HEK293 (cell line): ENCODE measurements around the gene TBC1D24.

Experiments used
- BCL11A ChIP-seq: fragments of 450-650 bp; formaldehyde crosslinking; IDR thresholded peaks from 2 replicates; pipeline ENCODE4 v1.5.1; 2016; ENCODE audit warnings: low read depth, missing biosample characterization, missing genetic modification characterization
- HOXD13 ChIP-seq: sonication (generic); formaldehyde crosslinking; IDR thresholded peaks from 2 replicates; pipeline ENCODE4 v1.8.0; 2022; ENCODE audit warnings: missing genetic modification reagents, borderline replicate concordance
- OSR2 ChIP-seq: fragments of 450-650 bp; formaldehyde crosslinking; IDR thresholded peaks from 2 replicates; pipeline ENCODE4 v1.5.1; 2016; ENCODE audit warnings: missing biosample characterization, missing genetic modification characterization
- YY2 ChIP-seq: fragments of 450-650 bp; formaldehyde crosslinking; IDR thresholded peaks from 2 replicates; pipeline ENCODE4 v1.5.1; 2016; ENCODE audit warnings: missing biosample characterization, missing genetic modification characterization
- ZBTB17 ChIP-seq: fragments of 450-650 bp; formaldehyde crosslinking; IDR thresholded peaks from 2 replicates; pipeline ENCODE4 v1.5.1; 2016; ENCODE audit warnings: missing biosample characterization, missing genetic modification characterization
- ZBTB8A ChIP-seq: fragments of 450-650 bp; formaldehyde crosslinking; IDR thresholded peaks from 2 replicates; pipeline ENCODE4 v1.5.1; 2016; ENCODE audit warnings: missing biosample characterization, missing genetic modification characterization
- ZNF157 ChIP-seq: fragments of 450-650 bp; formaldehyde crosslinking; IDR thresholded peaks from 2 replicates; pipeline ENCODE4 v1.5.1; 2016; ENCODE audit warnings: missing biosample characterization, missing genetic modification characterization
- ZNF223 ChIP-seq: fragments of 450-650 bp; formaldehyde crosslinking; IDR thresholded peaks from 2 replicates; pipeline ENCODE4 v1.5.1; 2016; ENCODE audit warnings: missing biosample characterization, missing genetic modification characterization
- ZNF23 ChIP-seq: fragments of 450-650 bp; formaldehyde crosslinking; IDR thresholded peaks from 2 replicates; pipeline ENCODE4 v1.5.1; 2016; ENCODE audit warnings: missing biosample characterization, missing genetic modification characterization, borderline replicate concordance
- ZNF324 ChIP-seq: fragments of 450-650 bp; formaldehyde crosslinking; IDR thresholded peaks from 2 replicates; pipeline ENCODE4 v1.5.1; 2016; ENCODE audit warnings: missing biosample characterization, missing genetic modification characterization
- ZNF394 ChIP-seq: fragments of 450-650 bp; formaldehyde crosslinking; IDR thresholded peaks from 2 replicates; pipeline ENCODE4 v1.5.1; 2016; ENCODE audit warnings: missing biosample characterization, missing genetic modification characterization, mild to moderate bottlenecking, moderate library complexity, borderline replicate concordance
- ZNF423 ChIP-seq: fragments of 450-650 bp; formaldehyde crosslinking; IDR thresholded peaks from 2 replicates; pipeline ENCODE4 v1.5.1; 2016; ENCODE audit warnings: missing biosample characterization, missing genetic modification characterization
- ZNF529 ChIP-seq: fragments of 450-650 bp; formaldehyde crosslinking; IDR thresholded peaks from 2 replicates; pipeline ENCODE4 v1.5.1; 2017; ENCODE audit warnings: missing genetic modification characterization, missing biosample characterization; ENCODE audit not compliant: insufficient replicate concordance
- ZNF560 ChIP-seq: fragments of 450-650 bp; formaldehyde crosslinking; IDR thresholded peaks from 2 replicates; pipeline ENCODE4 v1.5.1; 2017; ENCODE audit warnings: missing biosample characterization, missing genetic modification characterization, borderline replicate concordance
- ZNF585B ChIP-seq: fragments of 450-650 bp; formaldehyde crosslinking; IDR thresholded peaks from 2 replicates; pipeline ENCODE4 v1.5.1; 2016; ENCODE audit warnings: missing biosample characterization, missing genetic modification characterization
- ZNF600 ChIP-seq: fragments of 450-650 bp; formaldehyde crosslinking; IDR thresholded peaks from 2 replicates; pipeline ENCODE4 v1.5.1; 2016; ENCODE audit warnings: missing biosample characterization, missing genetic modification characterization
- ZNF677 ChIP-seq: fragments of 450-650 bp; IDR thresholded peaks from 2 replicates; pipeline ENCODE4 v1.5.0; 2018; ENCODE audit warnings: missing biosample characterization, mild to moderate bottlenecking, missing genetic modification characterization, moderate library complexity
- ZNF777 ChIP-seq: fragments of 450-650 bp; formaldehyde crosslinking; IDR thresholded peaks from 2 replicates; pipeline ENCODE4 v1.5.1; 2017; ENCODE audit warnings: missing biosample characterization, missing genetic modification characterization, borderline replicate concordance
- TF ChIP-seq, protein P1 (sequence below): fragments of 450-650 bp; formaldehyde crosslinking; IDR thresholded peaks from 2 replicates; pipeline ENCODE4 v1.5.1; 2016; ENCODE audit warnings: missing biosample characterization, missing genetic modification characterization
- TF ChIP-seq, protein P2 (sequence below): fragments of 450-650 bp; formaldehyde crosslinking; IDR thresholded peaks from 2 replicates; pipeline ENCODE4 v1.5.1; 2016; ENCODE audit warnings: missing biosample characterization, missing genetic modification characterization
- TF ChIP-seq, protein P3 (sequence below): fragments of 450-650 bp; formaldehyde crosslinking; IDR thresholded peaks from 2 replicates; pipeline ENCODE4 v1.5.1; 2017; ENCODE audit warnings: missing biosample characterization, mild to moderate bottlenecking, missing genetic modification characterization, moderate library complexity
- TF ChIP-seq, protein P4 (sequence below): fragments of 450-650 bp; formaldehyde crosslinking; IDR thresholded peaks from 2 replicates; pipeline ENCODE4 v1.5.1; 2016; ENCODE audit warnings: missing biosample characterization, missing genetic modification characterization
- TF ChIP-seq, protein P5 (sequence below): fragments of 450-650 bp; formaldehyde crosslinking; IDR thresholded peaks from 2 replicates; pipeline ENCODE4 v1.5.1; 2017; ENCODE audit warnings: missing biosample characterization, missing genetic modification characterization
- TF ChIP-seq, protein P6 (sequence below): fragments of 450-650 bp; formaldehyde crosslinking; IDR thresholded peaks from 2 replicates; pipeline ENCODE4 v1.5.1; 2016; ENCODE audit warnings: missing biosample characterization, missing genetic modification characterization
- TF ChIP-seq, protein P7 (sequence below): fragments of 450-650 bp; formaldehyde crosslinking; optimal IDR thresholded peaks from 2 replicates; pipeline ENCODE3; 2016; ENCODE audit warnings: missing biosample characterization, mild to moderate bottlenecking, missing genetic modification characterization

TBC1D24 gene

DNA sequence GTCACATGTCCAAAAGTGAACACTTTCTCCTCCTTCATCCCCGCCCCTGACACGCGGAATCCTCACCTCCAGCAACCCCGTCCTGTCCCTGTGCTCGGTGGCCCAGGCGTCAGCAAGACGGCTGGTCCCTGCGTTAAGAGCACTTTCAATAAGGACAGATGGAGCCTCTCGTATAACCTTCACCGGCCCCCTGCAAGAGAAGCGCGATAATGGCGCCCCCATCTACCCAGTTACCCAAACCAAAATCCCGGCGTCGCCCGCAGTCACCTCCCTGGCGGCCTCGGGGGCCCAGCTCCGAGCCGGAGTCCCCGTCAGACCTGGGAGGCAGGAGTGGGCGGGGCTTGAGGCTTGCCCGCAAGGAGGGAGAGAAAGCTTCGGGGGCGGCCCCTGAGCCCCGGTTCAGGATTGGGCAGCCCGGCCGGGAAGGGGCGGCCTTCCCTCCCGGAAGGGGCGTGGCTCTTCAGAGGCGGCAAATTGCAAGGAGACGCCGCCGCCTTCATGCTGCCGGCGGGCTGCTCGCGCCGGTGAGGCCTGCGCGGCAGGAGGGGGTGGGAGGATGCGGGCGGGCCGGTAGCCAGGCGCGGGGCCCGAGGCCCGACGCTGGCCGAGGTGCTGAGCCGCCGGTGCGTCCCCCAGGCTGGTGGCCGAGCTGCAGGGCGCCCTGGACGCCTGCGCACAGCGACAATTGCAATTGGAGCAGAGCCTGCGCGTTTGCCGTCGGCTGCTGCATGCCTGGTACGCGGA is 15.1 kb upstream of the TBC1D24 start, which contains the start of gene TEDC2 (continued):
- TF ChIP-seq, protein P1, sequence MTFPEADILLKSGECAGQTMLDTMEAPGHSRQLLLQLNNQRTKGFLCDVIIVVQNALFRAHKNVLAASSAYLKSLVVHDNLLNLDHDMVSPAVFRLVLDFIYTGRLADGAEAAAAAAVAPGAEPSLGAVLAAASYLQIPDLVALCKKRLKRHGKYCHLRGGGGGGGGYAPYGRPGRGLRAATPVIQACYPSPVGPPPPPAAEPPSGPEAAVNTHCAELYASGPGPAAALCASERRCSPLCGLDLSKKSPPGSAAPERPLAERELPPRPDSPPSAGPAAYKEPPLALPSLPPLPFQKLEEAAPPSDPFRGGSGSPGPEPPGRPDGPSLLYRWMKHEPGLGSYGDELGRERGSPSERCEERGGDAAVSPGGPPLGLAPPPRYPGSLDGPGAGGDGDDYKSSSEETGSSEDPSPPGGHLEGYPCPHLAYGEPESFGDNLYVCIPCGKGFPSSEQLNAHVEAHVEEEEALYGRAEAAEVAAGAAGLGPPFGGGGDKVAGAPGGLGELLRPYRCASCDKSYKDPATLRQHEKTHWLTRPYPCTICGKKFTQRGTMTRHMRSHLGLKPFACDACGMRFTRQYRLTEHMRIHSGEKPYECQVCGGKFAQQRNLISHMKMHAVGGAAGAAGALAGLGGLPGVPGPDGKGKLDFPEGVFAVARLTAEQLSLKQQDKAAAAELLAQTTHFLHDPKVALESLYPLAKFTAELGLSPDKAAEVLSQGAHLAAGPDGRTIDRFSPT (tag by site-specific recombination), result 0 out of 2 replicates have a peak, but pooled peaks have one; percentile 2
- TF ChIP-seq ZNF23, result no peak
- TF ChIP-seq BCL11A (tag by site-specific recombination), result no peak
- no peak for TF ChIP-seq HOXD13 (CRISPR knock-in tag)
- TF ChIP-seq, protein P2, sequence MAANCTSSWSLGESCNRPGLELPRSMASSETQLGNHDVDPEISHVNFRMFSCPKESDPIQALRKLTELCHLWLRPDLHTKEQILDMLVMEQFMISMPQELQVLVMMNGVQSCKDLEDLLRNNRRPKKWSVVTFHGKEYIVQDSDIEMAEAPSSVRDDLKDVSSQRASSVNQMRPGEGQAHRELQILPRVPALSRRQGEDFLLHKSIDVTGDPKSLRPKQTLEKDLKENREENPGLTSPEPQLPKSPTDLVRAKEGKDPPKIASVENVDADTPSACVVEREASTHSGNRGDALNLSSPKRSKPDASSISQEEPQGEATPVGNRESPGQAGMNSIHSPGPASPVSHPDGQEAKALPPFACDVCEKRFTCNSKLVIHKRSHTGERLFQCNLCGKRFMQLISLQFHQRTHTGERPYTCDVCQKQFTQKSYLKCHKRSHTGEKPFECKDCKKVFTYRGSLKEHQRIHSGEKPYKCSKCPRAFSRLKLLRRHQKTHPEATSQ (tag by site-specific recombination), result no peak
- TF ChIP-seq ZBTB8A, result peak; percentile 10; the same call in 1 of the 2 replicates
- no peak for TF ChIP-seq ZNF585B (tag by site-specific recombination)
- TF ChIP-seq, protein P3, sequence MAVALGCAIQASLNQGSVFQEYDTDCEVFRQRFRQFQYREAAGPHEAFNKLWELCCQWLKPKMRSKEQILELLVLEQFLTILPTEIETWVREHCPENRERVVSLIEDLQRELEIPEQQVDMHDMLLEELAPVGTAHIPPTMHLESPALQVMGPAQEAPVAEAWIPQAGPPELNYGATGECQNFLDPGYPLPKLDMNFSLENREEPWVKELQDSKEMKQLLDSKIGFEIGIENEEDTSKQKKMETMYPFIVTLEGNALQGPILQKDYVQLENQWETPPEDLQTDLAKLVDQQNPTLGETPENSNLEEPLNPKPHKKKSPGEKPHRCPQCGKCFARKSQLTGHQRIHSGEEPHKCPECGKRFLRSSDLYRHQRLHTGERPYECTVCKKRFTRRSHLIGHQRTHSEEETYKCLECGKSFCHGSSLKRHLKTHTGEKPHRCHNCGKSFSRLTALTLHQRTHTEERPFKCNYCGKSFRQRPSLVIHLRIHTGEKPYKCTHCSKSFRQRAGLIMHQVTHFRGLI (tag by site-specific recombination), result no peak
- TF ChIP-seq ZNF223 (tag by site-specific recombination), result no peak
- TF ChIP-seq ZNF677, result no peak
- no peak; the same call in 1 of the 2 replicates for TF ChIP-seq ZNF394 (tag by site-specific recombination)
- no peak for TF ChIP-seq ZNF777 (tag by site-specific recombination)
- no peak for TF ChIP-seq ZNF423
- TF ChIP-seq, protein P4, sequence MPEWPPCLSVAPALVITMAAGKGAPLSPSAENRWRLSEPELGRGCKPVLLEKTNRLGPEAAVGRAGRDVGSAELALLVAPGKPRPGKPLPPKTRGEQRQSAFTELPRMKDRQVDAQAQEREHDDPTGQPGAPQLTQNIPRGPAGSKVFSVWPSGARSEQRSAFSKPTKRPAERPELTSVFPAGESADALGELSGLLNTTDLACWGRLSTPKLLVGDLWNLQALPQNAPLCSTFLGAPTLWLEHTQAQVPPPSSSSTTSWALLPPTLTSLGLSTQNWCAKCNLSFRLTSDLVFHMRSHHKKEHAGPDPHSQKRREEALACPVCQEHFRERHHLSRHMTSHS, result no peak
- TF ChIP-seq ZNF529 (tag by site-specific recombination), result no peak
- TF ChIP-seq, protein P5, sequence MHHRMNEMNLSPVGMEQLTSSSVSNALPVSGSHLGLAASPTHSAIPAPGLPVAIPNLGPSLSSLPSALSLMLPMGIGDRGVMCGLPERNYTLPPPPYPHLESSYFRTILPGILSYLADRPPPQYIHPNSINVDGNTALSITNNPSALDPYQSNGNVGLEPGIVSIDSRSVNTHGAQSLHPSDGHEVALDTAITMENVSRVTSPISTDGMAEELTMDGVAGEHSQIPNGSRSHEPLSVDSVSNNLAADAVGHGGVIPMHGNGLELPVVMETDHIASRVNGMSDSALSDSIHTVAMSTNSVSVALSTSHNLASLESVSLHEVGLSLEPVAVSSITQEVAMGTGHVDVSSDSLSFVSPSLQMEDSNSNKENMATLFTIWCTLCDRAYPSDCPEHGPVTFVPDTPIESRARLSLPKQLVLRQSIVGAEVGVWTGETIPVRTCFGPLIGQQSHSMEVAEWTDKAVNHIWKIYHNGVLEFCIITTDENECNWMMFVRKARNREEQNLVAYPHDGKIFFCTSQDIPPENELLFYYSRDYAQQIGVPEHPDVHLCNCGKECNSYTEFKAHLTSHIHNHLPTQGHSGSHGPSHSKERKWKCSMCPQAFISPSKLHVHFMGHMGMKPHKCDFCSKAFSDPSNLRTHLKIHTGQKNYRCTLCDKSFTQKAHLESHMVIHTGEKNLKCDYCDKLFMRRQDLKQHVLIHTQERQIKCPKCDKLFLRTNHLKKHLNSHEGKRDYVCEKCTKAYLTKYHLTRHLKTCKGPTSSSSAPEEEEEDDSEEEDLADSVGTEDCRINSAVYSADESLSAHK (tag by site-specific recombination), result no peak
- TF ChIP-seq, protein P6, sequence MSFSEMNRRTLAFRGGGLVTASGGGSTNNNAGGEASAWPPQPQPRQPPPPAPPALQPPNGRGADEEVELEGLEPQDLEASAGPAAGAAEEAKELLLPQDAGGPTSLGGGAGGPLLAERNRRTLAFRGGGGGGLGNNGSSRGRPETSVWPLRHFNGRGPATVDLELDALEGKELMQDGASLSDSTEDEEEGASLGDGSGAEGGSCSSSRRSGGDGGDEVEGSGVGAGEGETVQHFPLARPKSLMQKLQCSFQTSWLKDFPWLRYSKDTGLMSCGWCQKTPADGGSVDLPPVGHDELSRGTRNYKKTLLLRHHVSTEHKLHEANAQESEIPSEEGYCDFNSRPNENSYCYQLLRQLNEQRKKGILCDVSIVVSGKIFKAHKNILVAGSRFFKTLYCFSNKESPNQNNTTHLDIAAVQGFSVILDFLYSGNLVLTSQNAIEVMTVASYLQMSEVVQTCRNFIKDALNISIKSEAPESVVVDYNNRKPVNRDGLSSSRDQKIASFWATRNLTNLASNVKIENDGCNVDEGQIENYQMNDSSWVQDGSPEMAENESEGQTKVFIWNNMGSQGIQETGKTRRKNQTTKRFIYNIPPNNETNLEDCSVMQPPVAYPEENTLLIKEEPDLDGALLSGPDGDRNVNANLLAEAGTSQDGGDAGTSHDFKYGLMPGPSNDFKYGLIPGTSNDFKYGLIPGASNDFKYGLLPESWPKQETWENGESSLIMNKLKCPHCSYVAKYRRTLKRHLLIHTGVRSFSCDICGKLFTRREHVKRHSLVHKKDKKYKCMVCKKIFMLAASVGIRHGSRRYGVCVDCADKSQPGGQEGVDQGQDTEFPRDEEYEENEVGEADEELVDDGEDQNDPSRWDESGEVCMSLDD, result no peak
- TF ChIP-seq ZBTB17 (tag by site-specific recombination), result peak; percentile 66
- TF ChIP-seq ZNF560 (tag by site-specific recombination), result no peak
- no peak for TF ChIP-seq YY2
- TF ChIP-seq OSR2 (tag by site-specific recombination), result no peak
- peak; percentile 37; the same call in 1 of the 2 replicates for TF ChIP-seq ZNF600
- 0 out of 2 replicates have a peak, but pooled peaks have one; percentile 49 for TF ChIP-seq ZNF324
- TF ChIP-seq, protein P7, sequence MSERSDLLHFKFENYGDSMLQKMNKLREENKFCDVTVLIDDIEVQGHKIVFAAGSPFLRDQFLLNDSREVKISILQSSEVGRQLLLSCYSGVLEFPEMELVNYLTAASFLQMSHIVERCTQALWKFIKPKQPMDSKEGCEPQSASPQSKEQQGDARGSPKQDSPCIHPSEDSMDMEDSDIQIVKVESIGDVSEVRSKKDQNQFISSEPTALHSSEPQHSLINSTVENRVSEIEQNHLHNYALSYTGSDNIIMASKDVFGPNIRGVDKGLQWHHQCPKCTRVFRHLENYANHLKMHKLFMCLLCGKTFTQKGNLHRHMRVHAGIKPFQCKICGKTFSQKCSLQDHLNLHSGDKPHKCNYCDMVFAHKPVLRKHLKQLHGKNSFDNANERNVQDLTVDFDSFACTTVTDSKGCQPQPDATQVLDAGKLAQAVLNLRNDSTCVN, result peak; percentile 50
- TF ChIP-seq ZNF157 (tag by site-specific recombination), result no peak
